Transverse colon (tissue), 4 donors: Measurements from ENCODE around the gene GBX1. TPM values are rescaled to one million over a fixed set of nuclear protein-coding genes. Genes with fewer than 3 reads are reported as not detected.

Experiments used
- DNase-seq: peaks from one replicate; pipeline ENCODE4 v3.0.0-alpha.2; 2019
- H3K27ac ChIP-seq, 4 donors: fragments of 200-600 bp; sonication (generic); 2 replicates each; pipeline ENCODE4 v1.5.1; 2016 to 2018; ENCODE audit warnings: inconsistent platforms in 4 of 4
- H3K27me3 ChIP-seq: fragments of 200-600 bp; sonication (generic); 2 replicates; pipeline ENCODE4 v1.5.1; 2017; ENCODE audit warnings: inconsistent platforms
- H3K36me3 ChIP-seq, 4 donors: fragments of 200-600 bp; sonication (generic); 2 replicates each; pipeline ENCODE4 v1.5.1; 2017 to 2019; ENCODE audit warnings: inconsistent platforms in 4 of 4
- H3K4me1 ChIP-seq, 4 donors: fragments of 200-600 bp; sonication (generic); 2 replicates each; pipeline ENCODE4 v1.5.1; 2017 to 2020; ENCODE audit warnings: inconsistent platforms in 4 of 4
- H3K4me3 ChIP-seq, 4 donors: fragments of 200-600 bp; sonication (generic); 1 replicate in 1 of 4; 2 replicates in 3 of 4; pipeline versions ENCODE4 v1.5.1 to v1.6.1; 2017 to 2019; ENCODE audit warnings: inconsistent platforms in 4 of 4
- H3K9me3 ChIP-seq, 2 donors: fragments of 200-600 bp; sonication (generic); 2 replicates each; pipeline ENCODE4 v1.5.1; 2017 to 2019; ENCODE audit warnings: inconsistent platforms in 2 of 2
- CTCF ChIP-seq, 5 experiments: fragments of 200-600 bp in 3 of 5; fragments of 450-650 bp in 2 of 5; sonication (generic) in 3 of 5; IDR thresholded peaks; 1 replicate in 2 of 5; 2 replicates in 3 of 5; pipeline ENCODE4 v1.5.1; 2016 to 2017; ENCODE audit warnings: antibody characterized with exemption in 5 of 5, inconsistent platforms in 3 of 5, mild to moderate bottlenecking in 2 of 5, moderate library complexity in 1 of 5
- EP300 ChIP-seq: sonication (generic); formaldehyde crosslinking; IDR thresholded peaks from one replicate; pipeline ENCODE4 v1.6.1; 2017; ENCODE audit warnings: antibody characterized with exemption, low read depth
- POLR2A ChIP-seq: fragments of 450-650 bp; IDR thresholded peaks from one replicate; pipeline ENCODE4 v1.6.1; 2016; ENCODE audit warnings: antibody characterized with exemption, mild to moderate bottlenecking, moderate library complexity
- POLR2AphosphoS5 ChIP-seq, 3 donors: sonication (generic); formaldehyde crosslinking; IDR thresholded peaks; one replicate each; pipeline ENCODE4 v1.6.1; 2016; ENCODE audit warnings: antibody characterized with exemption in 3 of 3
- WGBS, 2 donors: methylation state at CpG; one replicate each; pipeline ENCODE4 v1.1.5; 2018; ENCODE audit warnings: low coverage in 1 of 2; 5-methylcytosine and 5-hydroxymethylcytosine counted together
- in situ Hi-C, 4 donors: fragments of 200-750 bp; cut with MboI; loops; one replicate each; pipeline versions ENCODE4 v1.15.0 to v1.15.1; 2017; ENCODE audit warnings: low sequenced_read_pairs in 3 of 4, low pct_ligation_motif_present in 1 of 4, low pct_unique_long_range_greater_than_20kb in 1 of 4
- intact Hi-C: fragments of 100-400 bp; cut with DNase I; formaldehyde crosslinking; loops from one replicate; pipeline ENCODE4 v1.15.1; 2023; ENCODE audit warnings: low total_unique reads
- total RNA-seq, 4 donors: library from RNA; depleted of rRNA; stranded (reverse); fragments of >200 nt; gene quantifications; one replicate each; pipeline ENCODE4 v1.1.0, GENCODE V29; 2016

The GBX1 gene
- total RNA-seq, 4 donors from 2014 or later, result not detected

- Histone ChIP-seq H3K27ac (no peak overlapping the region), H3K27me3 (no peaks in the 10 kb centered on the region), H3K9me3 (no peaks in the 10 kb centered on the region), H3K4me3 (no peak overlapping the region), H3K36me3 (peaks cover 0 to 15% (median 4%) of the 10 kb centered on the region in 4 donors), H3K4me1 (peaks cover 15 to 26% (median 22%) of the 10 kb centered on the region in 4 donors)
- WGBS, 2 donors, result 85% methylated on average over 11 of the region's 12 CpGs; no CpG with 5 or more reads in 1 of the 2 donors
- TF ChIP-seq EP300 (no peak), CTCF (IDR thresholded peaks at IDR 0.05) (no peak), POLR2A (no peak), POLR2AphosphoS5 (IDR thresholded peaks at IDR 0.05) (no peak)
- intact Hi-C loops, result no loop called here
- in situ Hi-C loops, result no loop called here
- DNase-seq, result no peak
Measured at GRCh38 chr7:151117565-151117964, 49.9 kb downstream of the GBX1 start.

- DNase-seq, result no peak
- peaks cover 0 to 15% (median 4%) of the 10 kb centered on the region in 4 donors for H3K36me3 ChIP-seq
- no peak for TF ChIP-seq POLR2A
- TF ChIP-seq CTCF (IDR thresholded peaks at IDR 0.05), result no peak
- no peak for TF ChIP-seq POLR2AphosphoS5 (IDR thresholded peaks at IDR 0.05)
- TF ChIP-seq EP300, result no peak
- H3K4me1 ChIP-seq, result peaks cover 15 to 26% (median 22%) of the 10 kb centered on the region in 4 donors
- peak overlapping the region in 1 of 4 donors; percentile 59 for H3K27ac ChIP-seq
- H3K4me3 ChIP-seq, result no peak overlapping the region
- WGBS, 2 donors, result 73 to 94% methylated on average over 3 to 27 of the region's 27 CpGs
- H3K9me3 ChIP-seq, result no peaks in the 10 kb centered on the region
- no peaks in the 10 kb centered on the region for H3K27me3 ChIP-seq
- in situ Hi-C loops, result no loop called here
- intact Hi-C loops, result no loop called here
Measured at GRCh38 chr7:151116603-151117440, 50.7 kb downstream of the GBX1 start.

GRCh38 chr7:151115836-151116418 lies 51.6 kb downstream of the GBX1 start:
- Histone ChIP-seq H3K4me1 (peaks cover 15 to 33% (median 23%) of the 10 kb centered on the region in 4 donors), H3K4me3 (peak overlapping the region in 3 of 4 donors; percentile 18 to 38 (median 20)), H3K27me3 (no peaks in the 10 kb centered on the region), H3K9me3 (no peaks in the 10 kb centered on the region), H3K36me3 (peaks cover 0 to 15% (median 4%) of the 10 kb centered on the region in 4 donors), H3K27ac (peak overlapping the region in 2 of 4 donors; percentile 57 to 59)
- 76% methylated on average over 13 of the region's 14 CpGs; no CpG with 5 or more reads in 1 of the 2 donors for WGBS, 2 donors
- intact Hi-C loops (no loop called here), in situ Hi-C loops (no loop called here)
- TF ChIP-seq POLR2AphosphoS5 (IDR thresholded peaks at IDR 0.05) (peak in 2 of 3 donors; percentile 21 to 25), CTCF (IDR thresholded peaks at IDR 0.05) (no peak), EP300 (no peak), POLR2A (peak; percentile 46)
- peak; percentile 78 for DNase-seq

- no peak for DNase-seq
- 36% methylated on average over 23 of the region's 114 CpGs; no CpG with 5 or more reads in 1 of the 2 donors for WGBS, 2 donors
- Histone ChIP-seq H3K4me1 (peaks cover 15 to 38% (median 27%) of the 10 kb centered on the region in 4 donors), H3K4me3 (peak overlapping the region in 3 of 4 donors; percentile 18 to 38 (median 20)), H3K9me3 (no peaks in the 10 kb centered on the region), H3K36me3 (peaks cover 0 to 12% (median 4%) of the 10 kb centered on the region in 4 donors), H3K27me3 (no peaks in the 10 kb centered on the region), H3K27ac (peak overlapping the region in 2 of 4 donors; percentile 57 to 59)
- TF ChIP-seq POLR2A (no peak), POLR2AphosphoS5 (IDR thresholded peaks at IDR 0.05) (no peak), EP300 (no peak), CTCF (IDR thresholded peaks at IDR 0.05) (no peak)
- in situ Hi-C loops (no loop called here), intact Hi-C loops (no loop called here)
Measured at GRCh38 chr7:151115121-151115835, 52.2 kb downstream of the GBX1 start.
